HG03457 (cell line): ENCODE data around the gene CASP1.
"Not testable (repeated sequence)": the region's sequence is repeated elsewhere in the genome, so short reads cannot be mapped to it uniquely, and the experiment has no call there.

Source experiments
- ATAC-seq: cut with Tn5 transposase; IDR thresholded peaks from one replicate; pipeline ENCODE4 v1.9.1; 2021; ENCODE audit warnings: moderate number of reproducible peaks; ENCODE audit not compliant: unreplicated experiment

CASP1 gene

GRCh38 chr11:105046898-105047579 lies 12.1 kb upstream of the CASP1 start:
- no peak for ATAC-seq

GRCh38 chr11:105045676-105046296 lies 10.8 kb upstream of the CASP1 start:
- ATAC-seq = no peak

- peak; percentile 98 for ATAC-seq
These were observed 9.9 kb upstream of the CASP1 start, which contains the start of gene CARD16 for GRCh38 chr11:105044557-105045524. TSS of gene CARD16 (minus strand) at chr11:105045335. CDS start at chr11:105045297, 38 bp downstream.

GRCh38 chr11:105042178-105042577 lies 7.2 kb upstream of the CASP1 start:
- ATAC-seq = no peak

- ATAC-seq = no peak
These were observed 5.8 kb upstream of the CASP1 start for GRCh38 chr11:105040703-105041102.

GRCh38 chr11:105034388-105034787 lies 556 bp downstream of the CASP1 start:
- ATAC-seq = not testable (repeated sequence)

- no peak for ATAC-seq
These were observed 1.2 kb downstream of the CASP1 start for GRCh38 chr11:105033781-105034180.

GRCh38 chr11:105033343-105033742 lies 1.6 kb downstream of the CASP1 start:
- no peak for ATAC-seq

- ATAC-seq = no peak
These were observed 2.4 kb downstream of the CASP1 start for GRCh38 chr11:105032495-105032894.

- ATAC-seq = no peak
These were observed 7.3 kb downstream of the CASP1 start for GRCh38 chr11:105027678-105028077.

- no peak for ATAC-seq
These were observed 10.6 kb downstream of the CASP1 start for GRCh38 chr11:105024394-105024793.

- no peak for ATAC-seq
These were observed 11.9 kb downstream of the CASP1 start, which contains the start of gene CASP5 for GRCh38 chr11:105023003-105023402. TSS of gene CASP5 (minus strand) at chr11:105023168. CDS start at chr11:105023136, 32 bp downstream.

GRCh38 chr11:105022527-105022926 lies 12.4 kb downstream of the CASP1 start:
- ATAC-seq = no peak

GRCh38 chr11:105007463-105007862 lies 27.5 kb downstream of the CASP1 start:
- no peak for ATAC-seq

- no peak for ATAC-seq
These were observed 29.5 kb downstream of the CASP1 start for GRCh38 chr11:105005451-105005845.

- ATAC-seq = no peak
These were observed 30.9 kb downstream of the CASP1 start for GRCh38 chr11:105004021-105004420.

GRCh38 chr11:105003151-105003550 lies 31.8 kb downstream of the CASP1 start:
- no peak for ATAC-seq

- ATAC-seq = peak; percentile 74
These were observed 34.1 kb downstream of the CASP1 start for GRCh38 chr11:105000797-105001196.

- no peak for ATAC-seq
These were observed 34.8 kb downstream of the CASP1 start for GRCh38 chr11:105000167-105000566.

- ATAC-seq = no peak
These were observed 35.2 kb downstream of the CASP1 start for GRCh38 chr11:104999721-105000120.

GRCh38 chr11:104997288-104997687 lies 37.7 kb downstream of the CASP1 start:
- no peak for ATAC-seq
